Measurements from ENCODE around the gene RHBDL1.
A peak's percentile ranks its signal among the peaks of the same experiment; 100 is the strongest.
"Not testable (repeated sequence)": the region's sequence is repeated elsewhere in the genome, so short reads cannot be mapped to it uniquely, and the experiment has no call there.

Gene RHBDL1

GRCh38 chr16:687499-687898 lies 12.0 kb downstream of the RHBDL1 start:
- DNase-seq = no peak

GRCh38 chr16:689175-689897 lies 13.9 kb downstream of the RHBDL1 start:
- DNase-seq = no peak

GRCh38 chr16:691242-691641 lies 15.8 kb downstream of the RHBDL1 start:
- DNase-seq = not testable (repeated sequence)

GRCh38 chr16:692356-693108 lies 17.1 kb downstream of the RHBDL1 start:
- DNase-seq = no peak

GRCh38 chr16:693364-693763 lies 17.9 kb downstream of the RHBDL1 start:
- no peak for DNase-seq

GRCh38 chr16:693766-694165 lies 18.3 kb downstream of the RHBDL1 start:
- peak; percentile 65 for DNase-seq

GRCh38 chr16:694187-694862 lies 18.9 kb downstream of the RHBDL1 start:
- peak; percentile 41 for DNase-seq

- no peak for DNase-seq
Measured at GRCh38 chr16:694863-695354, 19.4 kb downstream of the RHBDL1 start.

- DNase-seq = peak; percentile 80
Measured at GRCh38 chr16:695355-696089, 20.1 kb downstream of the RHBDL1 start.

- no peak for DNase-seq
Measured at GRCh38 chr16:698911-699671, 23.6 kb downstream of the RHBDL1 start.

GRCh38 chr16:700684-701584 lies 25.5 kb downstream of the RHBDL1 start:
- peak; percentile 69 for DNase-seq

GRCh38 chr16:702341-702740 lies 26.9 kb downstream of the RHBDL1 start:
- no peak for DNase-seq

- no peak for DNase-seq
Measured at GRCh38 chr16:703406-703805, 27.9 kb downstream of the RHBDL1 start.

- DNase-seq = no peak
Measured at GRCh38 chr16:704047-704446, 28.6 kb downstream of the RHBDL1 start.

- DNase-seq = no peak
Measured at GRCh38 chr16:704552-705380, 29.3 kb downstream of the RHBDL1 start.

- no peak for DNase-seq
Measured at GRCh38 chr16:705431-706188, 30.1 kb downstream of the RHBDL1 start, which contains the start of gene FBXL16. Gene FBXL16, minus strand, starts transcription at chr16:705801. Its CDS starts 8,396 bp downstream, at chr16:697405.

GRCh38 chr16:706189-707061 lies 31.0 kb downstream of the RHBDL1 start:
- DNase-seq = no peak

- no peak for DNase-seq
Measured at GRCh38 chr16:707062-707538, 31.6 kb downstream of the RHBDL1 start.
